A549 (cell line): ENCODE results near the gene BTG1.

ENCODE experiments used
- ESRRA ChIP-seq: fragments of 150-350 bp; IDR thresholded peaks from 2 replicates; pipeline ENCODE4 v1.6.1; 2014; ENCODE audit warnings: mild to moderate bottlenecking, low read length, borderline replicate concordance
- JUN ChIP-seq, 2 experiments: fragments of >200 bp; sonication (Bioruptor Twin); formaldehyde crosslinking; IDR thresholded peaks; 2 replicates in 1 of 2; 3 replicates in 1 of 2; pipeline ENCODE4 v1.6.1; 2016 to 2017
- POLR2A ChIP-seq: IDR thresholded peaks from 2 replicates; pipeline ENCODE4 v1.6.1; 2012; ENCODE audit warnings: mild to moderate bottlenecking, low read length

DNA sequence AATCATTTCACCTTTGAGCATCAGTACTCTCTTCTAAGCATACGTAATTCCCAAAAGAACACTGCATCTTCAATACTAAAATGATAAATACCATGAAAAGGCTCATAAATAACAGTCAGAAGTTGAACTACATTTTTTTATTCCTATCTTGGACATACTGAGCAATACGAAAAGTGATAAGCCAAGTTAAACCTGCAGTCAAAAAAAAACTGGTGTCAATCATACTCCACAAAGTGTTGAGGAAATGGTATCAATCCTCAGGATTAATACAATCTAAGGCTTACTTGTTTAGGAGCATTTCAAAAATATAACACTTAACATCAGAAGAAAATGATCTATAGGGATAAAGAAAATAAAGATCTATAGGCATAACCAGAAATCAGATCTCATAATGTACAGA lies 5.5 kb downstream of the BTG1 start:
- TF ChIP-seq JUN (IDR thresholded peaks at IDR 0.05) = no peak
- TF ChIP-seq ESRRA = no peak
- no peak for TF ChIP-seq POLR2A
